HepG2 (cell line): ENCODE data around the gene SMYD1. TPM values are rescaled to one million over a fixed set of nuclear protein-coding genes. Genes with fewer than 3 reads are reported as not detected.

ENCODE experiments used
- CERS6 ChIP-seq: sonication (generic); formaldehyde crosslinking; IDR thresholded peaks from 2 replicates; pipeline ENCODE4 v1.5.0; 2020; ENCODE audit warnings: missing genetic modification reagents
- FOXA3 ChIP-seq: IDR thresholded peaks from 2 replicates; pipeline ENCODE4 v1.6.1; 2016; ENCODE audit warnings: missing genetic modification reagents, missing compliant biosample characterization
- HDAC1 ChIP-seq: sonication (generic); formaldehyde crosslinking; IDR thresholded peaks from 2 replicates; pipeline ENCODE4 v1.5.1; 2020; ENCODE audit warnings: mild to moderate bottlenecking, missing genetic modification reagents
- HINFP ChIP-seq: sonication (generic); formaldehyde crosslinking; IDR thresholded peaks from 2 replicates; pipeline ENCODE4 v1.4.0; 2020; ENCODE audit warnings: low read depth, mild to moderate bottlenecking, missing genetic modification reagents
- IRF1 ChIP-seq: sonication (generic); formaldehyde crosslinking; IDR thresholded peaks from 2 replicates; pipeline ENCODE4 v1.4.0; 2020; ENCODE audit warnings: low read depth, mild to moderate bottlenecking, missing genetic modification reagents
- PBX3 ChIP-seq: sonication (generic); formaldehyde crosslinking; IDR thresholded peaks from 2 replicates; pipeline ENCODE4 v1.8.1; 2023; ENCODE audit warnings: missing genetic modification reagents, inconsistent platforms, borderline replicate concordance
- RFXAP ChIP-seq: sonication (generic); formaldehyde crosslinking; IDR thresholded peaks from 2 replicates; pipeline ENCODE4 v1.4.0; 2020; ENCODE audit warnings: missing genetic modification reagents, borderline replicate concordance
- SIX1 ChIP-seq: sonication (generic); formaldehyde crosslinking; IDR thresholded peaks from 2 replicates; pipeline ENCODE4 v1.4.0; 2020; ENCODE audit warnings: missing genetic modification reagents, borderline replicate concordance
- SMAD3 ChIP-seq: sonication (generic); formaldehyde crosslinking; IDR thresholded peaks from 2 replicates; pipeline ENCODE4 v1.4.0; 2020; ENCODE audit warnings: missing genetic modification reagents
- SOX5 ChIP-seq: IDR thresholded peaks from 2 replicates; pipeline ENCODE4 v1.6.1; 2016; ENCODE audit warnings: borderline replicate concordance
- SUZ12 ChIP-seq: fragments of 150-350 bp; IDR thresholded peaks from 2 replicates; pipeline ENCODE4 v1.6.1; 2014; ENCODE audit warnings: low read depth, low read length
- TBX3 ChIP-seq: fragments of 450-650 bp; IDR thresholded peaks from 2 replicates; pipeline ENCODE4 v1.6.1; 2017; ENCODE audit warnings: antibody characterized with exemption, mild to moderate bottlenecking, inconsistent platforms, borderline replicate concordance
- THAP7 ChIP-seq: sonication (generic); formaldehyde crosslinking; IDR thresholded peaks from 2 replicates; pipeline ENCODE4 v1.8.1; 2023; ENCODE audit warnings: mild to moderate bottlenecking, missing genetic modification reagents
- THAP9 ChIP-seq: sonication (generic); formaldehyde crosslinking; IDR thresholded peaks from 2 replicates; pipeline ENCODE4; 2020; ENCODE audit warnings: missing genetic modification reagents, mild to moderate bottlenecking, borderline replicate concordance
- TP53 ChIP-seq: sonication (generic); formaldehyde crosslinking; conservative IDR thresholded peaks from 2 replicates; pipeline ENCODE4 v1.4.0; 2020; ENCODE audit warnings: missing genetic modification reagents
- ZBTB26 ChIP-seq: IDR thresholded peaks from 2 replicates; pipeline ENCODE4 v1.6.1; 2016; ENCODE audit warnings: missing compliant biosample characterization, missing genetic modification reagents, borderline replicate concordance
- ZNF335 ChIP-seq: sonication (generic); formaldehyde crosslinking; IDR thresholded peaks from 2 replicates; pipeline ENCODE4 v1.4.0; 2020; ENCODE audit warnings: missing genetic modification reagents
- ZSCAN31 ChIP-seq: sonication (generic); formaldehyde crosslinking; IDR thresholded peaks from 2 replicates; pipeline ENCODE4 v1.5.0; 2020; ENCODE audit warnings: low read depth, mild to moderate bottlenecking, missing genetic modification reagents
- polyA plus RNA-seq, 8 experiments: library from polyadenylated mRNA; depleted of rRNA in 3 of 8; stranded (reverse) in 7 of 8; unstranded in 1 of 8; fragments of >200 nt; fragmentation: Illumina TruSeq in 4 of 8; extraction: Trizol in 4 of 8; gene quantifications; 2 replicates each; pipeline versions ENCODE4 v1.2.1 to v1.2.3, GENCODE V29; 2011 to 2016; ENCODE audit warnings: low read depth in 4 of 8, missing spikeins in 1 of 8, mixed read lengths in 1 of 8; ENCODE audit not compliant: insufficient read depth in 1 of 8
- total RNA-seq, 5 experiments: library from RNA; depleted of rRNA; stranded (reverse); fragments of >200 nt; fragmentation: Illumina TruSeq; extraction: Trizol; gene quantifications; 2 replicates each; pipeline ENCODE4 v1.2.3, GENCODE V29; 2016; ENCODE audit warnings: low read depth in 1 of 5

The SMYD1 gene
- total and polyA plus RNA-seq, 2 of the 13 experiments (the other 11 are each of a cell fraction or from before 2014, with no cell fraction given) = not detected

- TF ChIP-seq THAP7 (CRISPR knock-in tag) = 0 out of 2 replicates have a peak, but pooled peaks have one; percentile 59
- peak; percentile 5; the same call in 1 of the 2 replicates for TF ChIP-seq FOXA3 (CRISPR knock-in tag)
- TF ChIP-seq IRF1 (CRISPR knock-in tag) = no peak
- TF ChIP-seq HINFP (CRISPR knock-in tag) = peak; percentile 57; the same call in 1 of the 2 replicates
- peak; percentile 69; the same call in 1 of the 2 replicates for TF ChIP-seq THAP9
- TF ChIP-seq TP53 (CRISPR knock-in tag) = peak; percentile 41; the same call in 1 of the 2 replicates
- TF ChIP-seq PBX3 (CRISPR knock-in tag) = no peak
- TF ChIP-seq ZNF335 (CRISPR knock-in tag) = no peak
- 0 out of 2 replicates have a peak, but pooled peaks have one; percentile 28 for TF ChIP-seq SMAD3 (CRISPR knock-in tag)
- TF ChIP-seq SOX5 (CRISPR knock-in tag) = 0 out of 2 replicates have a peak, but pooled peaks have one; percentile 7
- no peak for TF ChIP-seq SUZ12
- TF ChIP-seq RFXAP (CRISPR knock-in tag) = 0 out of 2 replicates have a peak, but pooled peaks have one; percentile 50
- no peak for TF ChIP-seq TBX3
- TF ChIP-seq CERS6 (CRISPR knock-in tag) = no peak
- peak; percentile 62 for TF ChIP-seq HDAC1
- TF ChIP-seq ZBTB26 = peak; percentile 32; the same call in 1 of the 2 replicates
- 0 out of 2 replicates have a peak, but pooled peaks have one; percentile 17 for TF ChIP-seq SIX1
- TF ChIP-seq ZSCAN31 (CRISPR knock-in tag) = 0 out of 2 replicates have a peak, but pooled peaks have one; percentile 51
These were observed 54.7 kb downstream of the SMYD1 start (continued) for GRCh38 chr2:88122141-88122884.
